Activated T-cell treated with anti-CD3 and anti-CD28 coated beads for 4 hours (primary cell): ENCODE data around the gene POFUT1.

Source experiments
- DNase-seq: peaks from one replicate; pipeline ENCODE4 v3.0.0-alpha.2; 2020

The POFUT1 gene

GRCh38 chr20:32285082-32285620, 77.5 kb downstream of the POFUT1 start:
- no peak for DNase-seq

- DNase-seq: peak; percentile 4
These were observed 78.1 kb downstream of the POFUT1 start for GRCh38 chr20:32285621-32286371.

DNA sequence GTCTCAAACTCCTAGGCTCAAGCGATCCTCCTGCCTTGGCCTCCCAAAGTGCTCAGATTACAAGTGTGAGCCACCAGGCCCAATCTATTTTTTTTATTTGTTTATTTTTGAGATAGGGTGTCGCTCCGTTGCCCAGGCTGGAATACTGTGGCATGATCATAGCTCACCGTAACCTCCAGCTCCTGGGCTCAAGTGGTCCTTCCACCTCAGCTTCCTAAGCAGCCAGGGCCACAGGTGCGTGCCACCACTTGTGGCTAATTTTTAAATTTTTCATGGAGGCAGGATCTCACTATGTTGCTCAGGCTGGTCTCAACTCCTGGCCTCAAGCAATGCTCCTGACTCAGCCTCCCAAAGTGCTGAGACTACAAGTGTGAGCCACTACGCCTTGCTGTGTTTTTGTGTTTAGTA, 79.6 kb downstream of the POFUT1 start:
- DNase-seq: no peak
